Peyer's patch (tissue), 4 donors: ENCODE measurements around the gene WBP11.

Experiments used
- POLR2A ChIP-seq, 2 donors: fragments of 450-650 bp; IDR thresholded peaks; one replicate each; pipeline ENCODE4 v1.5.1; 2017; ENCODE audit warnings: antibody characterized with exemption in 2 of 2, mild to moderate bottlenecking in 2 of 2, moderate library complexity in 2 of 2
- TF ChIP-seq, protein P1 (sequence below), 6 experiments: fragments of 450-650 bp in 4 of 6; fragments of 200-600 bp in 2 of 6; sonication (generic) in 1 of 6; IDR thresholded peaks; one replicate each; pipeline ENCODE4 v1.5.1; 2017 to 2019; ENCODE audit warnings: antibody characterized with exemption in 6 of 6, mild to moderate bottlenecking in 3 of 6, moderate library complexity in 1 of 6

DNA sequence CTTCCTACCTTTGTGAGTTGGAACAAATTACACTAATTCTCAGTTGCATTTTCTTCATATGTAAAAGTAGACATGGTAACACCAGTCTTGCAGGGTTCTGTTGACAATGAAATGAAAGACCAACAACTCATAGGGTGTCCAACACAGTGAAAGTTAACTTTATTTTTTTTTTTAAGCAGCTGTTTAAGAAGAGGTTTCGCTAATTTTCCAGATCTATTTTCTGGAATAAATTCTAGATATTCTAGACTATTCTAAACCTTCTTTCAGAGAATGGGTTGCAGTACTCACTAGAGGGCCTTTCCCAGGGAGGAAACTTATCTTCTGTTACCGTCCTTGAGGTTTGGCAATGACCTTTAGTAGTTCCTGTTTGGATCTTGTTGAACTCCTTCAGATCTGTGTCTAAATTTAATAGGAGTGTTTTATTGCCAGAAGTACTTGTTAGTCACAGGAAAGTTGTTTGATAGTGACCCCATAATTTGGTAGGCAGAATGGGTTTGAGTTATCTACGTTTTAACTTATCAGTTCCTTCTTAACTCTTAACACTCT, 42.8 kb upstream of the WBP11 start:
- TF ChIP-seq, protein P1, sequence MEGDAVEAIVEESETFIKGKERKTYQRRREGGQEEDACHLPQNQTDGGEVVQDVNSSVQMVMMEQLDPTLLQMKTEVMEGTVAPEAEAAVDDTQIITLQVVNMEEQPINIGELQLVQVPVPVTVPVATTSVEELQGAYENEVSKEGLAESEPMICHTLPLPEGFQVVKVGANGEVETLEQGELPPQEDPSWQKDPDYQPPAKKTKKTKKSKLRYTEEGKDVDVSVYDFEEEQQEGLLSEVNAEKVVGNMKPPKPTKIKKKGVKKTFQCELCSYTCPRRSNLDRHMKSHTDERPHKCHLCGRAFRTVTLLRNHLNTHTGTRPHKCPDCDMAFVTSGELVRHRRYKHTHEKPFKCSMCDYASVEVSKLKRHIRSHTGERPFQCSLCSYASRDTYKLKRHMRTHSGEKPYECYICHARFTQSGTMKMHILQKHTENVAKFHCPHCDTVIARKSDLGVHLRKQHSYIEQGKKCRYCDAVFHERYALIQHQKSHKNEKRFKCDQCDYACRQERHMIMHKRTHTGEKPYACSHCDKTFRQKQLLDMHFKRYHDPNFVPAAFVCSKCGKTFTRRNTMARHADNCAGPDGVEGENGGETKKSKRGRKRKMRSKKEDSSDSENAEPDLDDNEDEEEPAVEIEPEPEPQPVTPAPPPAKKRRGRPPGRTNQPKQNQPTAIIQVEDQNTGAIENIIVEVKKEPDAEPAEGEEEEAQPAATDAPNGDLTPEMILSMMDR (IDR thresholded peaks at IDR 0.05): peak in 1 of 6 experiments; percentile 8
- no peak for TF ChIP-seq POLR2A (IDR thresholded peaks at IDR 0.05)
